Measurements from ENCODE around the gene RASSF1.

Gene RASSF1

DNA sequence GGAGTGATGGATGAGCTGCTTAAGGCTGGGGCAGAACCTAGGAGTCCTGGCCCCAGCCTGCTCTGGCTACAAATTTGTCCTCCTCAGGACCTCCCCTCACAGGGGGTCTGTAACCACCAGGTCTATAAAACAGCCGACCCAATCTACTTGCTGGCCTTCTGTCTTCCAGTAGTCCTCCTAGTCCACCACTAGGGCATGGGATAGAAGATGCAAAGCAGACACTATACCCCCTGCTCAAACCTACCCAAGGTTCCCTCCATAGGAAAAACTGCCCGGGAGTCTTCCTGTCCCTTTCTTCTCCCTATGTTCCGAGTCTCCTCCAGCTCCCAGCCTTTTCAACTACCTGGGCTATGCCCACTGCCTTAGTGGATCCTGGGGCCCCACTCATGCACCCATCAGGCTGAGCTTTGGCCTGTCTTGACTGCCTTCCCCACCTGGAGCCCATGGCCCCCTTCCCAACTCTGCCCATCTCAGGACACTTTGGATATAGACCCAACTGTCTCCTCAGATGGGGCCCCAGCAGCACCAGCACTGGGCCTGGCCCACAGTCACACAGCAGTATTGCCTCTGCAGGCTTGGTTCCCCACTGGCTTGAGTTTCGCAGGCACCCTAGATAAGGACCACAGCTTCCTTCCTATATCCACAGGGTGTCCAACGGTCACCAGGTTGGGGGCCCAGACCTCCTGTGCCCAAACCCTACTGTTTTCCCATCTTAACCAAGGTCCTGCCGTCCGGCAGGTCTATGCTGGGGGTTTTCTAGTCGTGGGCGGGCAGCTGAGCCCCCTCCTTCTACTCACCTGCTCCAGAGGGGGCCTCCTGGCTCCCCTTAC is 42.5 kb downstream of the RASSF1 start:
- TF ChIP-seq, protein P1, sequence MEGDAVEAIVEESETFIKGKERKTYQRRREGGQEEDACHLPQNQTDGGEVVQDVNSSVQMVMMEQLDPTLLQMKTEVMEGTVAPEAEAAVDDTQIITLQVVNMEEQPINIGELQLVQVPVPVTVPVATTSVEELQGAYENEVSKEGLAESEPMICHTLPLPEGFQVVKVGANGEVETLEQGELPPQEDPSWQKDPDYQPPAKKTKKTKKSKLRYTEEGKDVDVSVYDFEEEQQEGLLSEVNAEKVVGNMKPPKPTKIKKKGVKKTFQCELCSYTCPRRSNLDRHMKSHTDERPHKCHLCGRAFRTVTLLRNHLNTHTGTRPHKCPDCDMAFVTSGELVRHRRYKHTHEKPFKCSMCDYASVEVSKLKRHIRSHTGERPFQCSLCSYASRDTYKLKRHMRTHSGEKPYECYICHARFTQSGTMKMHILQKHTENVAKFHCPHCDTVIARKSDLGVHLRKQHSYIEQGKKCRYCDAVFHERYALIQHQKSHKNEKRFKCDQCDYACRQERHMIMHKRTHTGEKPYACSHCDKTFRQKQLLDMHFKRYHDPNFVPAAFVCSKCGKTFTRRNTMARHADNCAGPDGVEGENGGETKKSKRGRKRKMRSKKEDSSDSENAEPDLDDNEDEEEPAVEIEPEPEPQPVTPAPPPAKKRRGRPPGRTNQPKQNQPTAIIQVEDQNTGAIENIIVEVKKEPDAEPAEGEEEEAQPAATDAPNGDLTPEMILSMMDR (IDR thresholded peaks at IDR 0.05; ENCODE audit: borderline replicate concordance, control extremely low read depth, extremely low read depth, insufficient read depth, missing control alignments), result no peak
- in situ Hi-C loops (cut with MboI; ENCODE audit: low sequenced_read_pairs, unreplicated experiment), result no loop called here
- no peak for DNase-seq (ENCODE audit: low spot score)

DNA sequence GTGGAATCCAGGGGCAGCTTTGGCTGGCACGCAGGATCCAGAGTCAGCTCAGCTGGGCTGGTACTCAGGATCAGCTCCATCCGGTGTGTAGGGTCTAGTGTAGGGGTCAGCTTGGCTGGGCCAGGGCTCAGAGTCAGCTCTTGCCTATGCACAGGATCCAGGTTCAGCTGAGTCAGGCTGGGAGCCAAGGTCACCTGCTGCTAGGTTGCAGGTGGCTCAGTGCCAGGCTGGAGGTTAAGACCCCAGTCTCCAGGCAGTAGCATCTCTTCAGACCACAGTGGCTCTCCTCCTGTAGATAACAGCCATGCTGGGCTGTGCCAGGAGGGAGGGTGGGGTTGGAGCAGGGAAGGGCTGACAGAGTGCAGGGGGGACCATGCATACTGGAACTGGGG is 43.3 kb downstream of the RASSF1 start:
- no peak for DNase-seq (ENCODE audit: low spot score)
- TF ChIP-seq, protein P1 (IDR thresholded peaks at IDR 0.05; ENCODE audit: borderline replicate concordance, control extremely low read depth, extremely low read depth, insufficient read depth, missing control alignments), result no peak
- in situ Hi-C loops (cut with MboI; ENCODE audit: low sequenced_read_pairs, unreplicated experiment), result no loop called here

DNA sequence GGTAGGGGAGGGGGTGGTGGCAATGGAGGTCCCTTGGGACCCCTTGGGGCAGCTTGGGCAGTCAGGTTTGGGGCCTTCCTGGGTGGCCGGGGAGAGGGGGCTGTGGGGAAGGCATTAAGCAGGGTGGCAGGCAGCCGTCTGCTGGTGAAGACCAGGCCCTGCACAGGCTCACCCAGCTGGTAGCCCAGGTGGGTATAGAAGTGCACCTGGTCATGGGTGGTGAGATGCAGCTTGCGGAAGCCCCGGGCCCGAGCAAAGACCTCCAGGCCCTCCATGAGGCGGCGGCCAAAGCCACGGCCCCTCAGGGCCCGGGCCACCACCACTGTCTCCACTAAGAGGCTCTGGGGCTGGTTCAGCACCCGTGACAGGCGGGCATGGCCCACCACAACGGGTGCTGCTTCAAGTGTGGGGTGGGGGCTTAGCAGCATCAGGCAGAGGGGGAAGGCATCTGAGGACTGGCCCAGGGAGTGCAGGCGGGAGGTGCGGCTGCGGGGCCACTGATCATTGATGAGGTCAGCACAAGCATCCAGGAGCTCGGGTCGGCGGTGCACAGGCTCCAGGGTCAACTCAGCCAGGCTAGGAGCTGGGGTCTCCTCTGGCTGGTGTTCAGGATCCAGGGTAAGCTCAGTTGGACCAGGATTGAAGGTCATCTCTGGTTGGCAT is 43.8 kb downstream of the RASSF1 start:
- TF ChIP-seq, protein P1 (IDR thresholded peaks at IDR 0.05; ENCODE audit: borderline replicate concordance, control extremely low read depth, extremely low read depth, insufficient read depth, missing control alignments), result no peak
- in situ Hi-C loops (cut with MboI; ENCODE audit: low sequenced_read_pairs, unreplicated experiment), result no loop called here
- no peak for DNase-seq (ENCODE audit: low spot score)

DNA sequence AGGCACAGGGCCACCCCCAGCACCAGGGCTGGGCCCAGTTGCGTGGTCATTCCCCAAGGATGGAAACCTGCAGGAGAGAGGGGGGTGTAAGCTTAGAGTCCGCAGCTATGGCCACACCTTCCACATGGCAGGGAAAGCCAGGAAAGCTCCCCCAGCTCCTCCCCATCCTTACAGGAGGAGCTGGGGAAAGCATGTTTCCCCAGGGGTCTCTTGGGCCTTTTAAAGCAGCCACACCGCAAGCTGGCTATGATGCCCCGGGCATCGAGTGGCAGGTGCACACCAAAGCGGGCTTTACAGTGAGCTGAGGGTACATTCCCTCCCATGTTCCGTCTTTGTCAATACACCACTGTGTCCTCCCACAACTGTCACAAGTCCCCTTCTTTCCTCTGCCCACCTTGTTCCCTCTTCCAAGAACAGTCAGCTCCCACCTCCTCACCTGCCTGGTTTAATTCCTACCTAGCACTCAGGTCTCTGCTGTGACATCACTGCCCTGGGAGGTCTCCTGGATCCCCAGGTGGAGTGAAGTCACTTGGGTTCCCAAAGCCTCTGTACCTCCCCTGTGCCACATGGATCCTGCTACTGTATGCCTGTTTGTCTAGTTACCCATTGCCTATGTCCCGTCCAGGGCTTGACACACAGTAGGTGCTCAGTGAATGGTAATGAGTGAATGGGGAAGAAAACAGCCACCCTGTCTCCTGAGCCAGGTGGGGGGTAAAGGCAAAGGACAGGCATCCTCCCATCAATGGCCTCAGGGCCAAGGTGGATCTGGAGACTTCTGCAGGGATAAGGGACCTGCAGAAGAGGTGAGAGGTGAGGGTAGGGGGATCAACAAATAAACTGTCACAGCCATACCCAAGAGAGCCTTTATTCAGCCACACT is 44.8 kb downstream of the RASSF1 start:
- DNase-seq (ENCODE audit: low spot score), result no peak
- TF ChIP-seq, protein P1 (IDR thresholded peaks at IDR 0.05; ENCODE audit: borderline replicate concordance, control extremely low read depth, extremely low read depth, insufficient read depth, missing control alignments), result no peak
- in situ Hi-C loops (cut with MboI; ENCODE audit: low sequenced_read_pairs, unreplicated experiment), result no loop called here

DNA sequence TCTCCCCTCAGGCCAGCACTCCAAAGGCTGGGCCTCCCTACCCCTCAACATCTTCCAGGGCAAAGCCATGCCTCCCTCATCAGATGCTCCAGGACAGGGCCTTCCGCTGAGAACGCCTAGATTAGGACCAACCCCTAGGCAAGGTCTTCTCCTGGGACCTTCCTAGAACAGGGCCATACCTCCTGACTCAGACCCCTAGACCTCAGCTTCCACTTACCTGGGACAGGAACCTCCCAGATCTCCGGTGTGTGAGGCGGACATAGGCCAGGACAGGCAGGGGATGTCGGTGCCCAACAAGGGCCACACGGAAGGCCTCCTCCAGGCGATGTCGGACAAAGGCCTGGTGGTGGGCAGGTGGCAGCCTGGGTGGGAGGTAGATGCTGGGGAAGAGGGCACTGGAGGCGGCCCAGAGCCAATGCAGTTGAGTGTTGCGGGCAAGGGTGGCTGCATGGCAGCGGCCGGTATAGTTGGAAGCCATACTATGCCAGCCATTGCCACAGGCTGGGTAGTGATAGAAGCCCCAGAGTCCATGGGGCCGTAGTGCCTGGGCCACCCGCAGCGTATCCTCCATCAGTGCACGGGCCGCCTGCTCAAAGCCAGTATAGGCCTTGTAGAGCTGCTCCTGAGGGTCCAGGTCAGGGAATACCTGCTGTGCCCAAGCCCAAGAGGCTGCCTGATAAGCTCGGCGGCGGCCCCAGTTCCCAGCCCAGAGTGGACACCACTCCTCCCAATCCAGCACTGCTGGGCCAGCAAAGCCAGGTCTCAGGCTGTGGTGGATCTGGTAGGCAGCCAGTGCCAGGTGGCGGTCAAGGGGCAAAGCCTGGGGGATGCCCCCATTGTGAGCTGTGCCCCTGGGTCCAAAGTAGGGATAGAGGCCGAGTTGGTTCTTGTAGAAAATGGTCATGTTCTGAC is 45.9 kb downstream of the RASSF1 start:
- TF ChIP-seq, protein P1 (IDR thresholded peaks at IDR 0.05; ENCODE audit: borderline replicate concordance, control extremely low read depth, extremely low read depth, insufficient read depth, missing control alignments), result no peak
- in situ Hi-C loops (cut with MboI; ENCODE audit: low sequenced_read_pairs, unreplicated experiment), result no loop called here
- no peak for DNase-seq (ENCODE audit: low spot score)
